Measurements from ENCODE around the gene AK1. TPM values are rescaled to one million over a fixed set of nuclear protein-coding genes. Genes with fewer than 3 reads are reported as not detected.

AK1 gene
- total and polyA plus RNA-seq, 9 of the 15 experiments (the other 6 are each of a cell fraction or from before 2014, with no cell fraction given): 10.1 to 71.8 (median 39.0) TPM

GRCh38 chr9:127897193-127897692, 19.8 kb upstream of the AK1 start (continued):
- no peak for TF ChIP-seq TEAD1 (CRISPR knock-in tag; IDR thresholded peaks at IDR 0.05)
- TF ChIP-seq FOXK2 (conservative IDR thresholded peaks at IDR 0.05 in 1 of 2, IDR thresholded peaks at IDR 0.05 in 1 of 2; ENCODE audit: low read depth in 2 of 2): 0 out of 4 replicates have a peak, but pooled peaks of 1 of the 2 experiments have one; percentile 25
- no peak for TF ChIP-seq TRIM25 (IDR thresholded peaks at IDR 0.05; ENCODE audit: borderline replicate concordance)
- TF ChIP-seq ZNF639 (CRISPR knock-in tag; conservative IDR thresholded peaks at IDR 0.05 in 1 of 2, IDR thresholded peaks at IDR 0.05 in 1 of 2): peak in 1 of 2 experiments; percentile 30; a peak in 1 of 4 replicates
- no peak for TF ChIP-seq ZKSCAN8 (CRISPR knock-in tag; IDR thresholded peaks at IDR 0.05)
- TF ChIP-seq RNF2 (IDR thresholded peaks at IDR 0.05): peak; percentile 54; the same call in 1 of the 2 replicates
- no peak for TF ChIP-seq IRF2 (CRISPR knock-in tag; IDR thresholded peaks at IDR 0.05)
- 0 out of 2 replicates have a peak, but pooled peaks have one; percentile 17 for TF ChIP-seq GABPA (tag; conservative IDR thresholded peaks at IDR 0.05; ENCODE audit: low read depth)
- TF ChIP-seq ZBTB7A (IDR thresholded peaks at IDR 0.05; ENCODE audit: borderline replicate concordance, control insufficient read depth, low read depth, low read length): peak; percentile 74; the same call in 1 of the 2 replicates
- TF ChIP-seq MYNN (IDR thresholded peaks at IDR 0.05): no peak; the same call in 1 of the 2 replicates
- no peak for TF ChIP-seq MYNN (CRISPR knock-in tag; IDR thresholded peaks at IDR 0.05)
- no peak for TF ChIP-seq ELF2 (CRISPR knock-in tag; IDR thresholded peaks at IDR 0.05)
- TF ChIP-seq PBX2 (CRISPR knock-in tag; IDR thresholded peaks at IDR 0.05; ENCODE audit: low read depth): no peak
- TF ChIP-seq PBX2 (tag; conservative IDR thresholded peaks at IDR 0.05; ENCODE audit: low read depth): no peak
- TF ChIP-seq ETV5 (CRISPR knock-in tag; IDR thresholded peaks at IDR 0.05; ENCODE audit: low read depth): no peak
- TF ChIP-seq VEZF1 (CRISPR knock-in tag; IDR thresholded peaks at IDR 0.05): peak; percentile 73
- TF ChIP-seq POLR2A (conservative IDR thresholded peaks at IDR 0.05): no peak
- TF ChIP-seq NR2C1 (IDR thresholded peaks at IDR 0.05): peak; percentile 60
- peak; percentile 69 for TF ChIP-seq NR2C1 (tag; IDR thresholded peaks at IDR 0.05)
- TF ChIP-seq ZNF75A (CRISPR knock-in tag; IDR thresholded peaks at IDR 0.05): no peak
- 0 out of 2 replicates have a peak, but pooled peaks have one; percentile 13 for TF ChIP-seq EGR1 (conservative IDR thresholded peaks at IDR 0.05)
- no peak for TF ChIP-seq SMARCA5 (IDR thresholded peaks at IDR 0.05)
- 0 out of 2 replicates have a peak, but pooled peaks have one; percentile 26 for TF ChIP-seq XRCC5 (IDR thresholded peaks at IDR 0.05; ENCODE audit: low read depth, low read length)
